K562 (cell line): ENCODE results near the gene PDE3A. TPM values are rescaled to one million over a fixed set of nuclear protein-coding genes. Genes with fewer than 3 reads are reported as not detected.

Source experiments
- ATAC-seq: fragments of 200-7000 bp; cut with Tn5 transposase; 3 replicates; pipeline ENCODE4 v1.9.1; 2020; ENCODE audit warnings: moderate library complexity
- BruUV-seq: library from RNA; stranded (reverse); fragments of 400-500 nt; replicated peaks from 2 replicates; lab custom pipeline; 2021; lab: Mats Ljungman, UMichigan
- CTCF ChIA-PET: fragments of 300-600 bp; formaldehyde crosslinking; extraction: SDS; loops from one replicate; lab custom pipeline; 2021; ENCODE audit warnings: low intra/inter-chr PET ratio; lab: Yijun Ruan, JAX
- POLR2A ChIA-PET: fragments of 300-600, 350-650 bp; sonication (Branson Sonifier 250); formaldehyde crosslinking; extraction: SDS; loops from one replicate; lab custom pipeline; 2021; ENCODE audit warnings: antibody characterized with exemption, inconsistent platforms; lab: Yijun Ruan, JAX
- DNase-seq, 4 experiments: peaks; one replicate each; pipeline versions ENCODE4 v3.0.0 to v3.0.0-alpha.2; 2011 to 2018; ENCODE audit warnings: low spot score in 3 of 4, mixed read lengths in 3 of 4; ENCODE audit errors: extremely low read depth in 1 of 4
- FAIRE-seq: peaks from 2 replicates; lab custom pipeline; 2011; peaks lifted over from hg19 to GRCh38; lab: Jason Lieb, UNC
- H2AFZ ChIP-seq: 2 replicates; pipeline ENCODE4 v1.6.0; 2011; ENCODE audit warnings: low read depth, low read length, control low read depth, inconsistent platforms
- H3K27ac ChIP-seq: fragments of 200-600 bp; 3 replicates; pipeline ENCODE4 v1.8.0; 2011; ENCODE audit warnings: low read depth, mild to moderate bottlenecking, control low read depth, inconsistent platforms, low read length, moderate library complexity, mixed read lengths; ENCODE audit errors: extremely low read depth
- H3K27me3 ChIP-seq, 2 experiments: fragments of 300-600 bp in 1 of 2; 2 replicates in 1 of 2; 3 replicates in 1 of 2; pipeline versions ENCODE4 v1.6.0 to v1.8.0; 2011; ENCODE audit warnings: inconsistent platforms in 2 of 2, low read length in 2 of 2, mild to moderate bottlenecking in 1 of 2, mixed read lengths in 1 of 2, moderate library complexity in 1 of 2; ENCODE audit not compliant: control insufficient read depth in 2 of 2, insufficient read depth in 2 of 2
- H3K36me3 ChIP-seq: fragments of 300-600 bp; 3 replicates; pipeline ENCODE4 v1.8.0; 2011; ENCODE audit warnings: mild to moderate bottlenecking, low read length, inconsistent platforms; ENCODE audit not compliant: control insufficient read depth, insufficient read depth
- H3K4me1 ChIP-seq, 2 experiments: fragments of 200-600 bp in 1 of 2; replicated peaks in 1 of 2; 2 replicates in 1 of 2; 3 replicates in 1 of 2; pipeline versions ENCODE4 v1.5.1 to v1.8.0; 2011; ENCODE audit warnings: inconsistent platforms in 2 of 2, low read length in 2 of 2, mild to moderate bottlenecking in 1 of 2, mixed read lengths in 1 of 2, moderate library complexity in 1 of 2; ENCODE audit not compliant: control insufficient read depth in 2 of 2, insufficient read depth in 2 of 2
- H3K4me2 ChIP-seq: 2 replicates; pipeline ENCODE4 v1.6.1; 2011; ENCODE audit warnings: low read length, control low read depth, inconsistent platforms, mixed read lengths; ENCODE audit not compliant: insufficient read depth
- H3K4me3 ChIP-seq: fragments of 200-600 bp; sonication (generic), shearing (Covaris generic); 2 replicates; pipeline ENCODE4 v1.5.1; 2016; ENCODE audit warnings: control low read depth, inconsistent platforms
- H3K79me2 ChIP-seq: fragments of 200-600 bp; 3 replicates; pipeline ENCODE4 v1.8.0; 2011; ENCODE audit warnings: low read length, inconsistent platforms; ENCODE audit not compliant: control insufficient read depth, insufficient read depth
- H3K9ac ChIP-seq, 2 experiments: 2 replicates each; pipeline versions ENCODE4 v1.6.0 to v1.6.1; 2011; ENCODE audit warnings: low read depth in 2 of 2, low read length in 2 of 2, control low read depth in 1 of 2, inconsistent platforms in 1 of 2, mild to moderate bottlenecking in 1 of 2, mixed read lengths in 1 of 2; ENCODE audit not compliant: insufficient read depth in 1 of 2
- H3K9me1 ChIP-seq: one replicate; pipeline ENCODE4 v1.6.0; 2011; ENCODE audit warnings: inconsistent platforms, mild to moderate bottlenecking, low read length, moderate library complexity; ENCODE audit not compliant: control insufficient read depth, insufficient read depth
- H3K9me3 ChIP-seq: replicated peaks from 2 replicates; pipeline ENCODE4 v1.5.1; 2011; ENCODE audit warnings: low read depth, low read length, inconsistent platforms; ENCODE audit not compliant: control insufficient read depth, insufficient read depth
- H4K20me1 ChIP-seq: replicated peaks from 2 replicates; pipeline ENCODE4 v1.6.1; 2011; ENCODE audit warnings: low read length, inconsistent platforms, mixed read lengths; ENCODE audit not compliant: control insufficient read depth, insufficient read depth
- CBX5 ChIP-seq: IDR thresholded peaks from 2 replicates; pipeline ENCODE4 v1.6.1; 2014; ENCODE audit warnings: low read depth, borderline replicate concordance
- DNMT1 ChIP-seq: fragments of 450-650 bp; IDR thresholded peaks from 2 replicates; pipeline ENCODE4 v1.6.1; 2016; ENCODE audit warnings: antibody characterized with exemption, mild to moderate bottlenecking
- MEF2A ChIP-seq: IDR thresholded peaks from 2 replicates; pipeline ENCODE4 v1.6.1; 2011; ENCODE audit warnings: low read depth, mild to moderate bottlenecking, low read length, moderate library complexity; ENCODE audit not compliant: control insufficient read depth
- NEUROD1 ChIP-seq: fragments of 150-350 bp; IDR thresholded peaks from 2 replicates; pipeline ENCODE4 v1.6.1; 2014; ENCODE audit warnings: borderline replicate concordance, low read length, low read depth; ENCODE audit not compliant: partially characterized antibody
- PHB ChIP-seq: fragments of 250-450 bp; sonication (Bioruptor Pico); IDR thresholded peaks from 2 replicates; pipeline ENCODE4 v1.5.0; 2021
- PML ChIP-seq: IDR thresholded peaks from 2 replicates; pipeline ENCODE4 v1.6.1; 2012; ENCODE audit warnings: low read length, inconsistent platforms
- POLR2AphosphoS2 ChIP-seq: IDR thresholded peaks from 2 replicates; pipeline ENCODE4 v1.6.1; 2012; ENCODE audit warnings: low read length, improper control_type of control experiment
- RFX7 ChIP-seq: fragments of 250-450 bp; sonication (Bioruptor Pico); IDR thresholded peaks from 2 replicates; pipeline ENCODE4 v1.5.1; 2021; ENCODE audit warnings: mild to moderate bottlenecking
- U2AF1 ChIP-seq: fragments of 200-400 bp; formaldehyde crosslinking; optimal IDR thresholded peaks from 2 replicates; pipeline ENCODE3; 2017; ENCODE audit warnings: mild to moderate bottlenecking, low read depth, low read length, moderate library complexity
- ZC3H8 ChIP-seq: fragments of 450-650 bp; IDR thresholded peaks from 2 replicates; pipeline ENCODE4 v1.6.1; 2017
- ZNF232 ChIP-seq: sonication (generic); formaldehyde crosslinking; IDR thresholded peaks from 2 replicates; pipeline ENCODE4 v1.8.0; 2022; ENCODE audit warnings: mild to moderate bottlenecking, missing genetic modification reagents
- ZNF3 ChIP-seq: fragments of 250-450 bp; sonication (Bioruptor Pico); IDR thresholded peaks from 2 replicates; pipeline ENCODE4 v1.5.0; 2021; ENCODE audit warnings: mild to moderate bottlenecking, moderate library complexity
- ZNF77 ChIP-seq: fragments of 250-450 bp; sonication (Bioruptor Pico); IDR thresholded peaks from 2 replicates; pipeline ENCODE4 v1.5.0; 2020
- WGBS: fragments of 100-300 bp; shearing (Covaris generic); methylation state at CpG from one replicate; pipeline ENCODE4 v1.1.6; 2016; ENCODE audit warnings: low coverage, mixed read lengths; ENCODE audit not compliant: insufficient coverage; ENCODE audit errors: missing lambda C conversion rate; 5-methylcytosine and 5-hydroxymethylcytosine counted together
- in situ Hi-C: fragments of 300-500 bp; cut with MboI; formaldehyde crosslinking; loops from 4 replicates; pipeline ENCODE4 v1.15.0; 2018; ENCODE audit warnings: inconsistent platforms, mixed read lengths
- intact Hi-C: fragments of 100-400 bp; cut with micrococcal nuclease; formaldehyde crosslinking; loops from 2 replicates; pipeline ENCODE4 v1.14.2; 2022
- polyA plus RNA-seq, 8 experiments: library from polyadenylated mRNA; depleted of rRNA in 4 of 8; stranded (reverse) in 5 of 8; unstranded in 3 of 8; fragments of >200 nt; fragmentation: Nextera tagmentation in 2 of 8; fragmentation: Illumina TruSeq in 1 of 8; extraction: Ambion mirVana in 2 of 8; extraction: Trizol in 1 of 8; gene quantifications; 2 replicates each; pipeline versions ENCODE4 v1.2.1 to v1.2.3, GENCODE V29; 2011 to 2014; ENCODE audit warnings: inconsistent platforms in 1 of 8, missing spikeins in 1 of 8
- total RNA-seq, 7 experiments: library from RNA; depleted of rRNA in 6 of 7; stranded (reverse); fragments of >200 nt in 6 of 7; fragmentation: Illumina TruSeq in 2 of 7; extraction: Trizol in 2 of 7; gene quantifications; 2 replicates each; pipeline versions ENCODE4 v1.2.1 to v1.2.3, GENCODE V29; 2011 to 2021; ENCODE audit warnings: low replicate concordance in 1 of 7

PDE3A gene
- total and polyA plus RNA-seq, 9 of the 15 experiments (the other 6 are each of a cell fraction or from before 2014, with no cell fraction given), result 0.02 TPM; not detected in 8

- no peak overlapping the region for H3K9ac ChIP-seq
- TF ChIP-seq ZNF232 (CRISPR knock-in tag), result no peak
- no peak for TF ChIP-seq PHB (CRISPR knock-in tag)
- no peak for TF ChIP-seq MEF2A
- TF ChIP-seq DNMT1, result no peak
- no peak for TF ChIP-seq U2AF1
- TF ChIP-seq, all 486 proteins: peak for 0
- Histone ChIP-seq H3K4me3 (no peak overlapping the region), H3K4me1 (no peaks in the 10 kb centered on the region), H3K9me1 (no peaks in the 10 kb centered on the region), H3K9me3 (no peaks in the 10 kb centered on the region), H3K27ac (no peak overlapping the region), H3K36me3 (no peaks in the 10 kb centered on the region), H3K27me3 (no peaks in the 10 kb centered on the region), H2AFZ (no peak overlapping the region), H4K20me1 (no peaks in the 10 kb centered on the region), H3K4me2 (no peak overlapping the region), H3K79me2 (no peaks in the 10 kb centered on the region)
- ChIA-PET CTCF (no interaction called here), POLR2A (no interaction called here)
- DNase-seq, result no peak
- in situ Hi-C loops, result no loop called here
- ATAC-seq, result no peak
- no peak for FAIRE-seq
- intact Hi-C loops, result no loop called here
- no TSS peak for BruUV-seq
- 3% methylated on average over 6 of the region's 6 CpGs for WGBS
These were observed 336.5 kb downstream of the PDE3A start for GRCh38 chr12:20704860-20705259.

- Histone ChIP-seq H3K36me3 (no peaks in the 10 kb centered on the region), H3K27me3 (no peaks in the 10 kb centered on the region), H3K9ac (no peak overlapping the region), H3K9me3 (no peaks in the 10 kb centered on the region), H3K4me2 (no peak overlapping the region), H2AFZ (no peak overlapping the region), H3K4me1 (no peaks in the 10 kb centered on the region), H3K9me1 (no peaks in the 10 kb centered on the region), H3K79me2 (no peaks in the 10 kb centered on the region), H4K20me1 (no peaks in the 10 kb centered on the region), H3K4me3 (no peak overlapping the region), H3K27ac (no peak overlapping the region)
- TF ChIP-seq POLR2AphosphoS2 (no peak), ZC3H8 (no peak), CBX5 (no peak), ZNF3 (CRISPR knock-in tag) (no peak), PML (no peak), RFX7 (CRISPR knock-in tag) (no peak), NEUROD1 (no peak), ZNF77 (CRISPR knock-in tag) (no peak)
- no peak for FAIRE-seq
- BruUV-seq, result no TSS peak
- no peak for ATAC-seq
- ChIA-PET POLR2A (no interaction called here), CTCF (no interaction called here)
- intact Hi-C loops (no loop called here), in situ Hi-C loops (no loop called here)
- 0% methylated on average over 3 of the region's 3 CpGs for WGBS
- DNase-seq, result no peak
These were observed 343.5 kb downstream of the PDE3A start for GRCh38 chr12:20711846-20712245.
